H9 (cell line): Measurements from ENCODE around the gene SST. TPM values are rescaled to one million over a fixed set of nuclear protein-coding genes. Genes with fewer than 3 reads are reported as not detected.

Experiments used
- DNase-seq: peaks from one replicate; pipeline ENCODE4 v3.0.0-alpha.2; 2017
- H2AFZ ChIP-seq: one replicate; pipeline ENCODE4 v1.6.1; 2013; ENCODE audit warnings: mild to moderate bottlenecking, low read length, control low read depth, moderate library complexity
- H2AK5ac ChIP-seq: 2 replicates; pipeline ENCODE4 v1.6.1; 2013; ENCODE audit warnings: low read length, control low read depth, mixed read lengths; ENCODE audit not compliant: insufficient read length
- H2BK120ac ChIP-seq: one replicate; pipeline ENCODE4 v1.6.1; 2013; ENCODE audit warnings: low read depth, mild to moderate bottlenecking, low read length, control low read depth, inconsistent platforms; ENCODE audit not compliant: poor library complexity, severe bottlenecking
- H2BK12ac ChIP-seq: 2 replicates; pipeline ENCODE4 v1.6.1; 2013; ENCODE audit warnings: low read length, control low read depth, mixed read lengths, low read depth; ENCODE audit not compliant: insufficient read length
- H2BK15ac ChIP-seq: 2 replicates; pipeline ENCODE4 v1.6.1; 2013; ENCODE audit warnings: low read depth, low read length, control low read depth
- H2BK20ac ChIP-seq: one replicate; pipeline ENCODE4 v1.6.1; 2013; ENCODE audit warnings: low read depth, mild to moderate bottlenecking, low read length, control low read depth, inconsistent platforms; ENCODE audit not compliant: poor library complexity, severe bottlenecking
- H2BK5ac ChIP-seq: 2 replicates; pipeline ENCODE4 v1.6.1; 2013; ENCODE audit warnings: low read length, control low read depth, mixed read lengths; ENCODE audit not compliant: insufficient read length
- H3K14ac ChIP-seq: 2 replicates; pipeline ENCODE4 v1.6.1; 2013; ENCODE audit warnings: low read length, control low read depth; ENCODE audit not compliant: insufficient read depth
- H3K18ac ChIP-seq: 2 replicates; pipeline ENCODE4 v1.6.1; 2013; ENCODE audit warnings: low read depth, mild to moderate bottlenecking, mixed read lengths, low read length, control low read depth; ENCODE audit not compliant: insufficient read length
- H3K23ac ChIP-seq: 2 replicates; pipeline ENCODE4 v1.6.1; 2013; ENCODE audit warnings: low read length, control low read depth, mixed read lengths, low read depth; ENCODE audit not compliant: insufficient read length
- H3K23me2 ChIP-seq: 2 replicates; pipeline ENCODE4 v1.6.1; 2013; ENCODE audit warnings: low read depth, mild to moderate bottlenecking, mixed read lengths, low read length, control low read depth; ENCODE audit not compliant: insufficient read length, poor library complexity, severe bottlenecking
- H3K27ac ChIP-seq: 2 replicates; pipeline ENCODE4 v1.5.1; 2013; ENCODE audit warnings: low read length, control low read depth, mixed read lengths, low read depth; ENCODE audit not compliant: insufficient read length
- H3K27me3 ChIP-seq: 2 replicates; pipeline ENCODE4 v1.6.1; 2013; ENCODE audit warnings: low read length, control low read depth, inconsistent platforms; ENCODE audit not compliant: insufficient read depth
- H3K4ac ChIP-seq: 2 replicates; pipeline ENCODE4 v1.6.1; 2013; ENCODE audit warnings: low read depth, mild to moderate bottlenecking, control low read depth, inconsistent platforms, low read length, moderate library complexity
- H3K4me1 ChIP-seq: 2 replicates; pipeline ENCODE4 v1.6.1; 2013; ENCODE audit warnings: low read length, control low read depth, inconsistent platforms; ENCODE audit not compliant: insufficient read depth
- H3K4me2 ChIP-seq: 2 replicates; pipeline ENCODE4 v1.6.1; 2013; ENCODE audit warnings: low read length, control low read depth, mixed read lengths; ENCODE audit not compliant: insufficient read length, insufficient read depth
- H3K56ac ChIP-seq: 2 replicates; pipeline ENCODE4 v1.6.1; 2013; ENCODE audit warnings: low read depth, mild to moderate bottlenecking, mixed read lengths, low read length, control low read depth; ENCODE audit not compliant: insufficient read length
- H3K79me1 ChIP-seq: 2 replicates; pipeline ENCODE4 v1.6.1; 2013; ENCODE audit warnings: low read depth, mild to moderate bottlenecking, moderate library complexity, low read length, control low read depth, inconsistent platforms; ENCODE audit not compliant: insufficient read depth, poor library complexity, severe bottlenecking
- H3K79me2 ChIP-seq: 2 replicates; pipeline ENCODE4 v1.6.1; 2013; ENCODE audit warnings: low read length, control low read depth, inconsistent platforms; ENCODE audit not compliant: insufficient read depth
- H3K9ac ChIP-seq: 2 replicates; pipeline ENCODE4 v1.6.1; 2013; ENCODE audit warnings: low read length, control low read depth, mixed read lengths; ENCODE audit not compliant: insufficient read length; ENCODE audit errors: extremely low read depth
- H3K9me3 ChIP-seq: one replicate; pipeline ENCODE4 v1.6.1; 2013; ENCODE audit warnings: low read depth, low read length, inconsistent platforms; ENCODE audit not compliant: control insufficient read depth
- H3T11ph ChIP-seq: one replicate; pipeline ENCODE4 v1.6.1; 2013; ENCODE audit warnings: mild to moderate bottlenecking, low read length, control low read depth, inconsistent platforms
- H4K20me1 ChIP-seq: one replicate; pipeline ENCODE4 v1.6.1; 2013; ENCODE audit not compliant: control insufficient read depth, insufficient read length, insufficient read depth
- H4K5ac ChIP-seq: 2 replicates; pipeline ENCODE4 v1.6.1; 2013; ENCODE audit warnings: low read depth, mild to moderate bottlenecking, mixed read lengths, low read length, control low read depth; ENCODE audit not compliant: insufficient read length
- H4K8ac ChIP-seq: replicated peaks from 2 replicates; pipeline ENCODE4 v1.6.1; 2013; ENCODE audit warnings: low read length, control low read depth, mixed read lengths, low read depth; ENCODE audit not compliant: insufficient read length
- H4K91ac ChIP-seq: 2 replicates; pipeline ENCODE4 v1.6.1; 2013; ENCODE audit warnings: low read depth, mild to moderate bottlenecking, moderate library complexity, mixed read lengths, low read length, control low read depth; ENCODE audit not compliant: insufficient read length
- H3K27ac Mint-ChIP-seq, 3 experiments: 2 replicates in 2 of 3; 3 replicates in 1 of 3; pipeline ENCODE4 v1.8.0; 2020 to 2021; ENCODE audit warnings: mixed read lengths in 3 of 3, mild to moderate bottlenecking in 1 of 3, moderate library complexity in 1 of 3
- H3K27me3 Mint-ChIP-seq: 2 replicates; pipeline ENCODE4 v1.8.0; 2021; ENCODE audit warnings: low read depth, mild to moderate bottlenecking, moderate library complexity, mixed read lengths
- H3K36me3 Mint-ChIP-seq, 3 experiments: 2 replicates in 2 of 3; 3 replicates in 1 of 3; pipeline ENCODE4 v1.8.0; 2020 to 2021; ENCODE audit warnings: low read depth in 3 of 3, mixed read lengths in 3 of 3; ENCODE audit not compliant: insufficient read depth in 1 of 3
- H3K4me1 Mint-ChIP-seq, 2 experiments: 2 replicates each; pipeline ENCODE4 v1.8.0; 2020; ENCODE audit warnings: mixed read lengths in 2 of 2
- H3K4me3 Mint-ChIP-seq, 2 experiments: 2 replicates in 1 of 2; 3 replicates in 1 of 2; pipeline ENCODE4 v1.8.0; 2020 to 2021; ENCODE audit warnings: mild to moderate bottlenecking in 2 of 2, mixed read lengths in 2 of 2, moderate library complexity in 1 of 2
- H3K9me3 Mint-ChIP-seq, 2 experiments: 2 replicates in 1 of 2; 3 replicates in 1 of 2; pipeline ENCODE4 v1.8.0; 2020; ENCODE audit warnings: mild to moderate bottlenecking in 2 of 2, mixed read lengths in 2 of 2, moderate library complexity in 1 of 2
- WGBS: extraction: QIAGEN DNeasy Blood & Tissue Kit; methylation state at CpG from one replicate; pipeline ENCODE4 v1.1.7; 2013; ENCODE audit warnings: missing lambda C conversion rate, low lambda C conversion rate, mixed read lengths; ENCODE audit not compliant: insufficient read length; ENCODE audit errors: extremely low coverage; 5-methylcytosine and 5-hydroxymethylcytosine counted together
- total RNA-seq: library from RNA; stranded (reverse); gene quantifications from 2 replicates; pipeline ENCODE4 v1.2.1, GENCODE V29; 2021
- TF ChIP-seq, protein P1 (sequence below): fragments of 200-600 bp; sonication (generic); conservative IDR thresholded peaks from 3 replicates; pipeline ENCODE4 v1.8.0; 2021; ENCODE audit warnings: antibody characterized with exemption, mild to moderate bottlenecking

Gene SST
- total RNA-seq, 1 experiment from 2014 or later = not detected

DNA sequence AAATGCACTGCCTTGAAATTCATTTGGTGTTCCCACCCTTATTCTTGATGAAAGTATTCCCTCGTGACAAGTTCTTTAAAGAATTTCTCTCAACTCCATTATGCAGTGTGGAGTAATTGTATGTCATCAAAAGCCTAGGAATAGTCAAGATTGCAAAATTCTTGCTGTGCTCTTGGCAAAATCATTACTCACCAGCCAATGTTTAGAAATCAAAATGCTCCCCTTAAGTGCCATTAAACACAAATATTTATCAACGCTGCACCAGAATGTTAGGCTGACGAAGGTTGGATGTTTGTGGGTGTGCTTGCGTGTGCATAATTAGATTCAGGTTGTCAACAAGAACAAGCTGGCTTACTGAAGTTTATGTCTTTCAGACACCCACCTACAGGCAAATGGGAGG, 40.5 kb downstream of the SST start:
- H3K4me1 ChIP-seq = no peaks in the 10 kb centered on the region; the same call in 1 of the 2 replicates
- WGBS = no CpG with 5 or more reads among the region's 4 CpGs
- H2BK5ac ChIP-seq = no peak overlapping the region
- no peak overlapping the region for H3K27ac Mint-ChIP-seq
- H3K4me2 ChIP-seq = no peak overlapping the region
- peaks cover 8% of the 10 kb centered on the region in 2 experiments; a peak in 3 of 5 replicates for H3K9me3 Mint-ChIP-seq
- no peak overlapping the region for H4K5ac ChIP-seq
- no peak overlapping the region for H4K91ac ChIP-seq
- H3K36me3 Mint-ChIP-seq = peaks cover 3 to 10% (median 4%) of the 10 kb centered on the region in 3 experiments; a peak in 4 of 7 replicates
- no peak overlapping the region for H3K4me3 Mint-ChIP-seq
- H3K27me3 Mint-ChIP-seq = peaks cover 14% of the 10 kb centered on the region
- no peak overlapping the region for H3K14ac ChIP-seq
- no peak overlapping the region for H3K27ac ChIP-seq
- no peaks in the 10 kb centered on the region; the same call in 1 of the 2 replicates for H3K27me3 ChIP-seq
- H3K9me3 ChIP-seq = no peaks in the 10 kb centered on the region
- TF ChIP-seq, protein P1, sequence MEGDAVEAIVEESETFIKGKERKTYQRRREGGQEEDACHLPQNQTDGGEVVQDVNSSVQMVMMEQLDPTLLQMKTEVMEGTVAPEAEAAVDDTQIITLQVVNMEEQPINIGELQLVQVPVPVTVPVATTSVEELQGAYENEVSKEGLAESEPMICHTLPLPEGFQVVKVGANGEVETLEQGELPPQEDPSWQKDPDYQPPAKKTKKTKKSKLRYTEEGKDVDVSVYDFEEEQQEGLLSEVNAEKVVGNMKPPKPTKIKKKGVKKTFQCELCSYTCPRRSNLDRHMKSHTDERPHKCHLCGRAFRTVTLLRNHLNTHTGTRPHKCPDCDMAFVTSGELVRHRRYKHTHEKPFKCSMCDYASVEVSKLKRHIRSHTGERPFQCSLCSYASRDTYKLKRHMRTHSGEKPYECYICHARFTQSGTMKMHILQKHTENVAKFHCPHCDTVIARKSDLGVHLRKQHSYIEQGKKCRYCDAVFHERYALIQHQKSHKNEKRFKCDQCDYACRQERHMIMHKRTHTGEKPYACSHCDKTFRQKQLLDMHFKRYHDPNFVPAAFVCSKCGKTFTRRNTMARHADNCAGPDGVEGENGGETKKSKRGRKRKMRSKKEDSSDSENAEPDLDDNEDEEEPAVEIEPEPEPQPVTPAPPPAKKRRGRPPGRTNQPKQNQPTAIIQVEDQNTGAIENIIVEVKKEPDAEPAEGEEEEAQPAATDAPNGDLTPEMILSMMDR = no peak
- no peak overlapping the region for H3T11ph ChIP-seq
- no peak overlapping the region for H3K23ac ChIP-seq
- no peaks in the 10 kb centered on the region for H4K20me1 ChIP-seq
- no peaks in the 10 kb centered on the region for H3K79me2 ChIP-seq
- no peak overlapping the region for H2AK5ac ChIP-seq
- no peak overlapping the region for H2BK20ac ChIP-seq
- H3K56ac ChIP-seq = no peak overlapping the region
- H3K79me1 ChIP-seq = no peaks in the 10 kb centered on the region
- H2AFZ ChIP-seq = no peak overlapping the region
- H3K4me1 Mint-ChIP-seq = peaks cover 17 to 27% of the 10 kb centered on the region in 2 experiments
- no peak overlapping the region for H2BK15ac ChIP-seq
- H3K4ac ChIP-seq = no peak overlapping the region
- H4K8ac ChIP-seq = no peak overlapping the region
- H3K9ac ChIP-seq = no peak overlapping the region
- no peak for DNase-seq
- no peak overlapping the region for H2BK120ac ChIP-seq
- no peaks in the 10 kb centered on the region for H3K23me2 ChIP-seq
- no peak overlapping the region for H2BK12ac ChIP-seq
- H3K18ac ChIP-seq = no peak overlapping the region
